HG02970 (cell line): Measurements from ENCODE around the gene BCLAF1.

Source experiments
- ATAC-seq: cut with Tn5 transposase; IDR thresholded peaks from one replicate; pipeline ENCODE4 v1.9.1; 2021; ENCODE audit warnings: mild to moderate bottlenecking, moderate library complexity, moderate number of reproducible peaks; ENCODE audit not compliant: unreplicated experiment, low FRiP score

The BCLAF1 gene

DNA sequence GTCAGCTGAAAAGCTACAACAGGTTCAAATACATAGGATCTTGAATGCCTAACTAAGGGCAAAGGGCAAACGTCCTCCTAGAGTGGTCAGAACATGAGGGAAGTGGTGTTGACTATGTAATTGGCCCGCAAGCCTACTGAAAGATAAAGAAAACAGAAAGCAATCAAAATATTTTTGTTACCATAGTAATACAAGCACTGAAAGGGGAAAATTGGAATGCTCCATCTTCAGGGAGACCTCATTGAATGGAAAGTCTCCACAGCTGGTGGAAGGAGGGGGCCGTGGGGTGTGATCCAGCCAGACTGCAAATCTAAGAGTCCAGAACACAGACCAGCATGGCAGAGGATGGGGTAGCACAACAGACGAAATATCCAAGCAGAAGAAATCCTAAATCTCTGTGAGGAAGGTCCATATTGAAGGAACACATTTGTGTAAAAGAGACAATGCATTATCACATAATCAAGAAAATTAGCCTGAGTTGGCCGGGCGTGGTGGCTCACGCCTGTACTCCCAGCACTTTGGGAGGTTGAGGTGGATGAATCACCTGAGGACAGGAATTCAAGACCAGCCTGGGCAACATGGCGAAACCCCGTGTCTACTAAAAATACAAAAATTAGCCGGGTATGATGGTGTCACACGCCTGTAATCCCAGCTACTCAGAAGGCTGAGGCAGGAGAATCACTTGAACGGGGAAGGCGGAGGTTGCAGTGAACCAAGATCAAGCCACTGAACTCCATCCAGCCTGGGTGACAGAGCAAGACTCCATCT, 79.1 kb downstream of the BCLAF1 start:
- no peak for ATAC-seq

- ATAC-seq: no peak
Observed at GRCh38 chr6:136209496-136209895, 80.2 kb downstream of the BCLAF1 start.

- no peak for ATAC-seq
Observed at GRCh38 chr6:136208783-136209182, 80.9 kb downstream of the BCLAF1 start.
